Measurements from ENCODE around the gene DOCK10. TPM values are rescaled to one million over a fixed set of nuclear protein-coding genes. Genes with fewer than 3 reads are reported as not detected.

DOCK10 gene
- total and polyA plus RNA-seq, 2 donors (not counting 1 experiment from before 2014, with no cell fraction given): 20.8 to 26.3 TPM

- H3K9me3 ChIP-seq (ENCODE audit: control insufficient read depth, insufficient read depth, low read depth, low read length): no peaks in the 10 kb centered on the region
- no peaks in the 10 kb centered on the region for H3K27me3 ChIP-seq (ENCODE audit: control insufficient read depth, insufficient read depth, low read length)
- H3K4me2 ChIP-seq (ENCODE audit: extremely low read depth, insufficient read depth, low read length): no peak overlapping the region
- TF ChIP-seq EZH2 (IDR thresholded peaks at IDR 0.05; ENCODE audit: low read length, missing control alignments): no peak
- TF ChIP-seq, protein P1, sequence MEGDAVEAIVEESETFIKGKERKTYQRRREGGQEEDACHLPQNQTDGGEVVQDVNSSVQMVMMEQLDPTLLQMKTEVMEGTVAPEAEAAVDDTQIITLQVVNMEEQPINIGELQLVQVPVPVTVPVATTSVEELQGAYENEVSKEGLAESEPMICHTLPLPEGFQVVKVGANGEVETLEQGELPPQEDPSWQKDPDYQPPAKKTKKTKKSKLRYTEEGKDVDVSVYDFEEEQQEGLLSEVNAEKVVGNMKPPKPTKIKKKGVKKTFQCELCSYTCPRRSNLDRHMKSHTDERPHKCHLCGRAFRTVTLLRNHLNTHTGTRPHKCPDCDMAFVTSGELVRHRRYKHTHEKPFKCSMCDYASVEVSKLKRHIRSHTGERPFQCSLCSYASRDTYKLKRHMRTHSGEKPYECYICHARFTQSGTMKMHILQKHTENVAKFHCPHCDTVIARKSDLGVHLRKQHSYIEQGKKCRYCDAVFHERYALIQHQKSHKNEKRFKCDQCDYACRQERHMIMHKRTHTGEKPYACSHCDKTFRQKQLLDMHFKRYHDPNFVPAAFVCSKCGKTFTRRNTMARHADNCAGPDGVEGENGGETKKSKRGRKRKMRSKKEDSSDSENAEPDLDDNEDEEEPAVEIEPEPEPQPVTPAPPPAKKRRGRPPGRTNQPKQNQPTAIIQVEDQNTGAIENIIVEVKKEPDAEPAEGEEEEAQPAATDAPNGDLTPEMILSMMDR (conservative IDR thresholded peaks at IDR 0.05 in 1 of 2, IDR thresholded peaks at IDR 0.05 in 1 of 2; ENCODE audit: low read depth in 1 of 2, low read length in 2 of 2): no peak
- H3K79me2 ChIP-seq (ENCODE audit: control insufficient read depth, insufficient read depth, low read length): no peaks in the 10 kb centered on the region
- no peak overlapping the region for H2AFZ ChIP-seq (ENCODE audit: low read length)
- H4K20me1 ChIP-seq (ENCODE audit: control insufficient read depth, extremely low read depth, insufficient read depth, low read length): no peaks in the 10 kb centered on the region
- no peak overlapping the region for H3K4me3 ChIP-seq (replicated peaks in 1 of 4; ENCODE audit: control extremely low read depth in 1 of 4, insufficient read depth in 1 of 4, low read depth in 3 of 4, low read length in 4 of 4)
- H3K4me1 ChIP-seq (ENCODE audit: control insufficient read depth, extremely low read depth, insufficient read depth, low read length): no peaks in the 10 kb centered on the region
- H3K27ac ChIP-seq (ENCODE audit: insufficient read depth, low read length): no peak overlapping the region
- H3K36me3 ChIP-seq (ENCODE audit: control insufficient read depth, insufficient read depth, low read length): no peaks in the 10 kb centered on the region
- H3K9ac ChIP-seq (ENCODE audit: insufficient read depth, low read length): no peak overlapping the region
- DNase-seq (ENCODE audit: low read depth in 2 of 2): no peak
These were observed 290.1 kb downstream of the DOCK10 start for GRCh38 chr2:224751996-224752698.

DNA sequence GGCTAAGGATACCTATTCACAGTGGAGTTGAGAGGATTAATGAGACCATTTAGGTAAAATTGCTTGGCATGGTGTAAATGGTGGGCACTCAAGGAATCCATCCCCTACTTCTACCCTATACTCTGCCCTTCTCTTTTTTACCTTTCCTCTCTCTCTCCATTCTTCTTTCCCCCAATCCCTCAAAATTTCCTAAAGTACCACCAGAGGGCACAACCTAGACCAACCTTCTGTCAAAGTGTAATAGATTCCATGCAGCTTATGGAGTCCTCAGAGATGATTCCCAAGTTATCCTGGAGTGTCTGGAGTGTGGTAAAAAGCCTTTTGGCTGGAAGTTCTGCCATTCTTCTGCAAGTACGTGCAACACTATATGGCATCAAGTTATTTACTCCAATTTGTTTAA, 293.1 kb downstream of the DOCK10 start:
- H3K36me3 ChIP-seq (ENCODE audit: control insufficient read depth, insufficient read depth, low read length): no peaks in the 10 kb centered on the region
- no peak overlapping the region for H3K4me3 ChIP-seq (replicated peaks in 1 of 4; ENCODE audit: control extremely low read depth in 1 of 4, insufficient read depth in 1 of 4, low read depth in 3 of 4, low read length in 4 of 4)
- no peaks in the 10 kb centered on the region for H3K9me3 ChIP-seq (ENCODE audit: control insufficient read depth, insufficient read depth, low read depth, low read length)
- no peak for TF ChIP-seq EZH2 (IDR thresholded peaks at IDR 0.05; ENCODE audit: low read length, missing control alignments)
- TF ChIP-seq, protein P1 (conservative IDR thresholded peaks at IDR 0.05 in 1 of 2, IDR thresholded peaks at IDR 0.05 in 1 of 2; ENCODE audit: low read depth in 1 of 2, low read length in 2 of 2): no peak
- peak in 1 of 2 donors; percentile 8 for DNase-seq (ENCODE audit: low read depth in 2 of 2)
- no peak overlapping the region for H3K9ac ChIP-seq (ENCODE audit: insufficient read depth, low read length)
- H3K4me2 ChIP-seq (ENCODE audit: extremely low read depth, insufficient read depth, low read length): no peak overlapping the region
- H2AFZ ChIP-seq (ENCODE audit: low read length): no peak overlapping the region
- H3K79me2 ChIP-seq (ENCODE audit: control insufficient read depth, insufficient read depth, low read length): no peaks in the 10 kb centered on the region
- no peaks in the 10 kb centered on the region for H4K20me1 ChIP-seq (ENCODE audit: control insufficient read depth, extremely low read depth, insufficient read depth, low read length)
- no peak overlapping the region for H3K27ac ChIP-seq (ENCODE audit: insufficient read depth, low read length)
- no peaks in the 10 kb centered on the region for H3K4me1 ChIP-seq (ENCODE audit: control insufficient read depth, extremely low read depth, insufficient read depth, low read length)
- no peaks in the 10 kb centered on the region for H3K27me3 ChIP-seq (ENCODE audit: control insufficient read depth, insufficient read depth, low read length)

GRCh38 chr2:224747765-224748164, 294.5 kb downstream of the DOCK10 start:
- DNase-seq (ENCODE audit: low read depth in 2 of 2): no peak
- Histone ChIP-seq H3K27ac (ENCODE audit: insufficient read depth, low read length) (no peak overlapping the region), H3K9ac (ENCODE audit: insufficient read depth, low read length) (no peak overlapping the region), H4K20me1 (ENCODE audit: control insufficient read depth, extremely low read depth, insufficient read depth, low read length) (no peaks in the 10 kb centered on the region), H3K4me3 (replicated peaks in 1 of 4; ENCODE audit: control extremely low read depth in 1 of 4, insufficient read depth in 1 of 4, low read depth in 3 of 4, low read length in 4 of 4) (no peak overlapping the region), H3K27me3 (ENCODE audit: control insufficient read depth, insufficient read depth, low read length) (no peaks in the 10 kb centered on the region), H3K79me2 (ENCODE audit: control insufficient read depth, insufficient read depth, low read length) (no peaks in the 10 kb centered on the region), H3K4me1 (ENCODE audit: control insufficient read depth, extremely low read depth, insufficient read depth, low read length) (no peaks in the 10 kb centered on the region), H3K4me2 (ENCODE audit: extremely low read depth, insufficient read depth, low read length) (no peak overlapping the region), H2AFZ (ENCODE audit: low read length) (no peak overlapping the region), H3K9me3 (ENCODE audit: control insufficient read depth, insufficient read depth, low read depth, low read length) (no peaks in the 10 kb centered on the region), H3K36me3 (ENCODE audit: control insufficient read depth, insufficient read depth, low read length) (no peaks in the 10 kb centered on the region)
- TF ChIP-seq EZH2 (IDR thresholded peaks at IDR 0.05; ENCODE audit: low read length, missing control alignments): no peak
- TF ChIP-seq, protein P1 (conservative IDR thresholded peaks at IDR 0.05 in 1 of 2, IDR thresholded peaks at IDR 0.05 in 1 of 2; ENCODE audit: low read depth in 1 of 2, low read length in 2 of 2): no peak
